ENCODE measurements around the gene MKLN1.
"Not testable (repeated sequence)": the region's sequence is repeated elsewhere in the genome, so short reads cannot be mapped to it uniquely, and the experiment has no call there.

Gene MKLN1

DNA sequence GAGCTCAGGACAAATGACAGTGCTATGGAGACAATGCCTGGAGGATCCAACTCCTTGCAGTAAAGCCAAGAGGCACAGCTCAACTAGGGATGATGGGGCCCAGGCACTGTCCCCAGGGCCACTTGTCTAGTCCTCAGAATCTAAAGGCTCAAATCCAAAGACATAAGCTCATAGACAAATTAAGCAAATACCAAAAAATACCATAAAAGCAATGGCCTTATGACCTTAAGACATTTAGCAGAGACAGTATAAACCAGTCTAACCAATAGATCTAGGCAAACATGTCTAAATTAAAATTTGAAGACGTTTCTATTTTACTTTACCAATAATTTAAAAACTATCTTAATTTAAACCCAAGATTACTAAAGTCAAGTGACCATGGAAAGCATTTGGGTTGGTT, 14.8 kb upstream of the MKLN1 start:
- no peak for DNase-seq (ENCODE audit: low spot score)

DNA sequence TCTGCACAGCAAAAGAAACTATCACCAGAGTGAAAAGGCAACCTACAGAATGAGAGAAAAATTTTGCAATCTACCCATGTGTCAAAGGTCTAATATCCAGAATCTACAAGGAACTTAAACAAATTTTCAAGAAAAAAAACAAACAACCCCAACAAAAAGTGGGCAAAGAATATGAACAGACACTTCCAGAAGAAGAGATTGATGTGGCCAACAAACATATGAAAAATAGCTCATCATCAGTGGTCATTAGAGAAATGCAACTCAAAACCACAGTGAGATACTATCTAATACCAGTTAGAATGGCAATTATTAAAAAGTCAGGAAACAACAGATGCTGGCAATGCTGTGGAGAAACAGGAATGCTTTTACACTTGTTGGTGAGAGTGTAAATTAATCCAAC, 7.1 kb upstream of the MKLN1 start:
- DNase-seq (ENCODE audit: low spot score) = no peak

DNA sequence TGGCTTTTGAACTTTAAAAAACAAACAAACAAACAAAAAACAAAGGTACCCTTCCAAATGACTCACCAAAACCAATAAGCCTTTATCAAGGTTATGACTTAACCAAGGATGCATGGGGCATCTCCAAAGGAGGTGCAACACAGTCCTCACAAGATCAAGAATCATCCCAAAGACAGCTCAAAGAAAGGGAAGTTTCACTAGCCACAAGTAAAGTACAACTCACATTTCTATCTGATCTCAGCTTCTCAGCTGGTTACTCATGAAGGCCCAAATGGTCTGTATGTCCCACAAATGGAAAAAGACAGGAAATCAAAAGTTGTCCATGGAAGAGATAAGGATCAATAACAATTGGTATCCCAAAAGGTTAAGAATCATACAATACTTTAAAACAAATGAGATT, 6.0 kb upstream of the MKLN1 start:
- no peak for DNase-seq (ENCODE audit: low spot score)

DNA sequence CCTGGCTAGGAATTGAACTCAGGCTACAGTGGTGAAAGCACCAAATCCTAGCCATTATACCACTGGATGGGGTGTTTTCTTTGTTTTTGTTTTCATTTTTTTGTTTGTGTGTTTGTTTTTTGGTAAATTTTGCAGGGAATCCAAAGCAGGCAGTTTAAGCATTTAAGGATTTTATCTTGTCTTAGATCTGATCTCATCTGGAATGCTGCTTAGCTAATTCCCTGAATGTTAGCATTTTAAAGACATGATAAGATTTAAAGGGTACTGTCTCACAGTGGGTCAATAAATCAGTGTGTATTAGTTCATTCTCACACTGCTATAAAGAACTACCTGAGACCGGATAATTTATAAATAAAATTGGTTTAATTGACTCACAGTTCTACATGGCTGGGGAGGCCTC, 5.6 kb upstream of the MKLN1 start:
- DNase-seq (ENCODE audit: low spot score) = no peak

DNA sequence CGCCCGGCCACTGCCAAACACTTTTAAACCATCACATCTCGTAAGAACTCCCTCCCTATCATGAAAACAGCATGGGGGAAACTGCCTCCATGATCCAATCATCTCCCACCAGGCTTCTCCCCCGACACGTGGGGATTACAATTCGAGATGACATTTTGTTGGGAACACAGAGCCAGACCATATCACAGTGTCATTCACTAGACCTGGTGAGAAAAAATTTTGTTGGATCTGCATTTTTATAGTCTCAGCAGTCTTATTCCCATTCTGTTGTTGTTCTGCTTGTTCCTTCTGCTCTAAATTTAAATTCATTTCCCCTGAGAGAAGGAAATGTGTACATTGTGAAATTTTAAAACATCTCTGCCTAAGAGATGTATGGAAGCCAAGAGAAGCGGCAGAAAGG, 4.8 kb upstream of the MKLN1 start:
- DNase-seq (ENCODE audit: low spot score) = no peak

DNA sequence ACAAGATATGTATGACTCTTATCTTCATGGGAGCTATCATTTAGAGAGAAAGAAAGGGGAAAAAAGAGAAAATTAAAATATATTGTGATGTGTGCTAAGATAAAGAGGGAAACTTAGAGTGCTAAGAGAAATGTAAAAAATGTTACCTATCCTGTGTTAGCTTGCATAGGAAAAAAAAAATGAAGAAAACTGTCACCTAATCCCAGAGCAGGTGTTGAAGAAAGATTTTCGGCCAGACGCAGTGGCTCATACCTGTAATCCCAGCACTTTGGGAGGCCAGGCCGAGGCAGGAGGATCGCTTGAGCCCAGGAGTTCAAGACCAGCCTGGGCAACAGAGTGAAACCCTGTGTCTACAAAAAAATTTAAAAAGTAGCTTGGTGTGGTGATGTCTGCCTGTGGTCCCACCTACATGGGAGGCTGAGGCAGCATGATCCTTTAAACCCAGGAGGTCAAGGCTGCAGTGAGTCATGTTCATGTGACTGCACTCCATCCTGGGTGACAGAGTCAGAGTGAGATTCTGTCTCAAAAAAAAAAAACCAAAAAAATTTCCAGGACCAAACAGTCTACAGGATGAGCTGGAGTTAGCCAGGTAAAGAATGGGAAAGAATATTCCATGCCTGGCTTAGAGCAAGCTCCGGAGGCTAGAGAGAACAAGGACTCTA, 2.4 kb upstream of the MKLN1 start:
- DNase-seq (ENCODE audit: low spot score) = no peak

DNA sequence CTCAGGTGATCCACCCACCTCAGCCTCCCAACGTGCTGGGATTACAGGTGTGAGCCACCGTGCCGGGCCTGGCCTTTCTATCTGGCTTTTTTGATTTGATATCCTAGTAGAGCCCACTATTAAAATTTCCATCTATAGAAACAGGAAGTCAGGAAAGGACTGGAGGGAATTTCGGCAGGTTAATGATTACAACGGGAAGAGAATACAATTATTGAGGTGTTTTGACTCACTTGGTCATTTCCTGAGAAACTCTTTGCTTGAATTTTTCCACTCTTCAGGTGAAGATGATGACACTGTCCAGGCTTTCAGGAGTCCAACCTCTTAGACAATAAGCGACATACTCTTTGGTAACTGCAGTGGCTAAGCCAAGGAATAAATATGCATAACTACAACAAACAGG, 1.1 kb upstream of the MKLN1 start:
- DNase-seq (ENCODE audit: low spot score) = peak; percentile 58

DNA sequence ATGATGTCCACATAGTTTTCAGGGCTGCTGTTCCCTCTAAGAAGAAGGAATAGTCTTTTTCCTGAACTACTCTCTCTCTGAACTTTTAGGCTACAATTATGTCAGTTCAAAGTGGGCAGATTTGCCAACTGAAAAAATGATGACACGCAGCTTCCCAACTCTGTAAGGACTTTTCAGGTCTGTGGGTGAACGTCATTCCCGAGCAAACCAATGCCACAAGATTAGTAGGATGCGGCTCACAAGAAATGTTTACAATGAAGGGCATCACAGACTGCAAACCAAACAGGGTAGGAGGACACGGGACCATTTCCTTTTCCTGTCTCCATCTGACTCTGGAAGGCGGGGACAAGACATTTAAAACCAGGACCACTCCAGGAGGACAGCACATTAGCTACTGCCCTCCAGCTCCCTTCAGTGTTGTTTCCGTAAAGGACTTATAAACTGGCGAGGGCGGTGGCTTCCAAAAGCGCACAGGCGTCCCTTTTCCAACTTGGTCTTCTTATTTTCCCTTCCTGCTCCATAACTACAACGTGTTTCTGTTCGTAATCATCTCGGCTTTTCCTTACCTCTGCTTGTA, 539 bp upstream of the MKLN1 start:
- peak; percentile 65 for DNase-seq (ENCODE audit: low spot score)

DNA sequence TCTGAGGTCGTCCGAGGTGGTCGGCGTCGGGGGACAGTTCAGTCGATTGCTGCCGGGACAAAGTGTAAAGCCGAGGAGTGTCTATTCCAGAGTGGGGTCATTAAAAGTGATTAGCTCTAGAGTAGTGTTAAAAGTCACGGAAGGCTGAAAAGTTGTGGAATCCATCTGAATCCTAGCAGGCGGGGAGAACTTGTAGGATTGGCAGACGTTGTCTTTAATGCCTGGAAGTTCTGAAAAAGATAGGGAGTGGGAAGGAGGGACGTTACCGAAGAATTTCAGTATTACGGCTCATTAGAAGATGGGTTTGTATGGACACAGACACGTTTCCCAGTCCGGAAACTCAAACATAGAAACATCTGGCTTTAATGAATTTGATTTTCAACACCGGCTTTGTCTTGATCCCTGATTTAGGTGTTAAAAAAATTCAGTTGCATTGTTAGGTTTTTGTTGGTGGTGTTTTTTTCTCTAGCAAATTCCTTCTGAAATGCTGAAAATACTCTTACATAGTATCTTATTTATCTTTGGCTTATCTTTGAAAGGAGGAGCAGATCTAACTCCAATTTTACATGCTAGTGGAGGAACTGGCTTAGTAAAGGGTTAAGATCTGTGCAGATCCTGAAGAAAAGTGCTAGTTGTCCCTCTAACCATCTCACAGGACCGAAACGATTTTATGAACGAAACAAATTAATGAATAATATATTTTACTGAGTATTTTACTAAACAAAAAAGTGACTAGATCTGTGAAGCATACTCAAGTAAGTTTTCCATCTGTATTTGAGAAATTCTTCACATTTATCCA, 900 bp downstream of the MKLN1 start:
- peak; percentile 37 for DNase-seq (ENCODE audit: low spot score)

DNA sequence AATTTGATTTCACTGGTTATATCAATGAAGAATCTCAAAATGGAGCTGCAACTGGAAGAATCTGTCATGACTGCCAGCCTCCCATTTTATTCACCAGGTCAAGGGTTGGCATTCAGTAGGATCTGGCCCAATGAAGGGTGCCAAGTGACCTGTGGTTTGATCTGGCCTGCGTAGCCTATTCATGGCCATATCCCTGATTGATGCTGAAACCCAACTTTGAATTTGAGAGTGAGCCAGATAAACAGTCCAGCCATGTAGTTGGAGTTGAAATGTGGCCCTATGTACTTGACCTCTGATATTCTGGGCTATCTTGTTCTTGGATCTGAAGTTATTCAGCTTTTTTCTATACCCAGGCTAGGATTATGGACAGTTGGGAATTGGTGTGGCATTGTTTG, 1.5 kb downstream of the MKLN1 start:
- DNase-seq (ENCODE audit: low spot score) = no peak

DNA sequence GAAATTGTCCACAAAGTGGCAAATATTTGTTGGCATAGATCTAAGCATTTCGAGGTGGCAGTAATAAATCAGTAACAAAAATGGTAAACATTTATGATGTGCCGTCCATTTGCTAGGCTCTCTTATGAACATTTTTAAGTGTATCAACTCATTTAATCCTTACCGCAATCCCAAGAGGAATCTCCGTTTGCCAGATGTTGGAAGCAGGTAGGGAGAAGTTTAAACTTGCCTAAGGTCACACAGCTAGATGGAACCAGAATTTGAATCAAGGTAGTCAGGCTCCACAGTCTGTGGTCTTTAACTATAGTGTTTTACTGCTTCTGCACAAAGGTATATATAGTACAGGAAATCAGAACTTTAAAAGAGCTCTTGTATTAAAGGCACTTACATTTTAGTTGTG, 2.6 kb downstream of the MKLN1 start:
- DNase-seq (ENCODE audit: low spot score) = no peak

DNA sequence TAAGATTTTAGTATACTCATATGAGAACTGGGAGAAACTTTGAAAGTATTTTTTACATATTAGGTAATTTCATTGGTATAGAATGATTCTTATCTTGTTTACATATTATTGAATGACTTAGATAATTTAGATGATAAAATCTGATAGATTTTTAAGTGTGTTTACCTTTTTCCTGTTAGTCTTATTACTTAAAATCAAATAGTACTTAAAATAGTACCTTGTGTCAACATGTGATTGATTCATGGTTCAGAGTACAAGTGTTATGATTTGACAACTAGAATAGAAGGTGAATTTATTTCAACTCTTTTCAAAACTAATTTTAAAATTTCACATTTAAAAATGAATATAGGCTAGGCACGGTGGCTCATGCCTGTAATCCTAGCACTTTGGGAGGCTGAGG, 4.1 kb downstream of the MKLN1 start:
- DNase-seq (ENCODE audit: low spot score) = no peak

DNA sequence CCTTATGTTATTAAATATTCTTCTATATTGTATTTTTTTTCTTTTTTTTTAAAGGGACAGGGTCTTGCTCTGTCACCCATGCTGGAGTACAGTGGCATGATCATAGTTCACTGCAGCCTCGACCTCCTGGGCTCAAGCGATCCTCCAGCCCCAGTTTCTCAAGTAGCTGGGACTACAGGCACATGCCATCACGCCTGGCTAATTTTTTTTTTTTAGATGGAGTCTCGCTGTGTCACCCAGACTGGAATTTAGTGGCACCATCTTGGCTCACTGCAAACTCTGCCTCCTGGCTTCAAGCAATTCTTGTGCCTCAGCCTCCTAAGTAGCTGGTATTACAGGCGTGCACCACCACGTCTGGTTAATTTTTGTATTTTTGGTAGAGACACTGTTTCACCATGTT, 5.1 kb downstream of the MKLN1 start:
- DNase-seq (ENCODE audit: low spot score) = not testable (repeated sequence)

DNA sequence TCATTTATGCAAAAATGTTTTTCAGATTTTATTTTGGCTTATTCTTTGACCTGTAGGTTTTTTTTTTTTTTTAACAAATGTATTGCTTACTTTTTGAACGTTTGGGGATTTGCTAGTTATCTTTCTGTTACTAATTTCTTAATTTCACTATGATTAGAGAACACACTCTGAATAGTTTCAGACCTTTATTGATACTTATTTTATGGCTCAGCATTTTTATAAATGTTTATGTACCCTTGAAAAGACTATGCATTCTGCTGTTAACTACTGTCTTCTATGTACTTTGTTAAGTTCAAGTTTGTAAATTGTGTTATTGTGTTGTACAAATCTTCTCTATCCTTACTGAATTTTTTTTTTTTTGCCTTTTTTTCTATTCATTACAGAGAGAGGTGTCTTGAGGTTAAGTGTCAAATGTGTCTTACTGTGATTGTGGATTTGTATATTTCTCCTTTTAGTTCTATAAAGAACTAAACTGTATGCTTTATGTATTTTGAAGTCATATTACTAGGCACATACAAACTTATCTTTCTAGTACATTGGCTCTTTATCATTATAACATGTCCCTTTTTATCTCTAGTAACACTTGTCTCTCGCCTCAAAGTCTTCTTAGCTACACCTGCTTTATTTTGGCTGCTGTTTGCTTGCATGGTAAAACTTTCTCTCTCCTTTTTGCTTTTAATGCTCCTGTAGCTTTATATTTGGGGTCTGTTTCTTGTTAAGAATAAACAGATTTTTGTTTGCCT, 8.1 kb downstream of the MKLN1 start:
- DNase-seq (ENCODE audit: low spot score) = no peak

DNA sequence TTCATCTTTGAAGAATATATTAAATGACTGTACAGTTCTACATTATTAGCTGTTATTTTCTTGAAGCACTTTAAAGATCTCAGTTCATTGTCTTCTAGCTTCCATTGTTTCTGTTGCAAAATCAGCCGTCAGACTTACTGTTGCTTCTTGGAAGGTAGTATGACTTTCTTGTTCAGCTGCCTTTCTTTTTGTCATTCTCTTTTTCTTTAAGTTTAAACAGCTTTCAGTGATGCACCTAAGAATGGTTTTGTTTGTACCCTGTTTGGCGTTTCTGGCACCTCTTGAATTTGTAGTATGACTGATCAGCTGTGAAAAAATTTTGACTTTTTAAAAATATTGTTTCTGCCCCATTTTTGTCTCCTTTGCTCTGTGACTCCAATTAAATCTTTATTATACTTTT, 9.3 kb downstream of the MKLN1 start:
- DNase-seq (ENCODE audit: low spot score) = no peak

DNA sequence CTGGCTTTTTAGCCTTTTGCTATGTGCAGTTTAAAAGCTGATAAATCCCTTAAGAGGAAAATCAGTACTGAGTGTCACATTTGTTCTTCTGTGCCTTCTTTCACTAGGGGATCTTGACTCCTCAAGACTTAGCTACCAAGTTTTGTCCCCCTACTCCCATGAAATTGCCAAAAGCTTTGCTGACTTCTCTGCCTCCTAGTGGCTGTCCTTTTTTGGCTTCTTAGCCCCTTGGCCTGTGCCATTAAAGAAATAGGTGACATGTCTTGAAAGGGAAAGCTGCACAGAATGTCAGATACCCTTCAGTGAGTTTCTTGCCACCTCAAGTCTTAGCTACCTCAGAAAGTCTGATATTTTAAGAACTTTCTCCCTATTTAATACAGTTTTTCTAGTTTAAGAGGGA, 10.5 kb downstream of the MKLN1 start:
- DNase-seq (ENCODE audit: low spot score) = no peak

DNA sequence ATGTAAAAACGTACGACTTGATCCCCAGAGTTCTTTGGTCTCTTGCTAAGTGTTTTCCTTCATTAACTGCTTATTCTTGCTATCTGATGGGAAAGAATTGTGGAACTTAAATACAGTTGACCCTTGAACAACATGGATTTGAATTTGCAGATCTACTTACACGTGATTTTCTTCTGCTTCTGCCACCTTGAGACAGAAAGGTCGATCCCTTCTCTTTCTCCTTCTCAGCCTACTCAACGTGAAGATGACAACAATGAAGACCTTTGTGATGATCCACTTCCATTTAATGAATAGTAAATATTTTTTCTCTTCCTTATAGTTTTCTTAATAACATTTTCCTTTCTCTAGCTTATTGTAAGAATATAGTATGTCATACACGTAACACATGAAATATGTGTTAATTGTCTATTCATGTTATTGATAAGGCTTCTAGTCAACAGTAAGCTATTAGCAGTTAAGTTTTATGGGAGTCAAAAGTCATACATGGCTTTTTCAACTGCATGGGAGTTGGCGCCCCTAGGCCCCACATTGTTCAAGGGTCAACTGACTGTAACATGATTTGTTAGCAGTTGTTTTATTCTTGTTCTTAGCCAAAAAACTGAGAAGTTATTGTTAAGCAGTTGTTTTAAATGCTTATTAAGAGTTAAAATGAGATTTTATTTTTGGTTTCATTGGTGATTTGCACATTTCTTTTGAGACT, 11.2 kb downstream of the MKLN1 start:
- no peak for DNase-seq (ENCODE audit: low spot score)

DNA sequence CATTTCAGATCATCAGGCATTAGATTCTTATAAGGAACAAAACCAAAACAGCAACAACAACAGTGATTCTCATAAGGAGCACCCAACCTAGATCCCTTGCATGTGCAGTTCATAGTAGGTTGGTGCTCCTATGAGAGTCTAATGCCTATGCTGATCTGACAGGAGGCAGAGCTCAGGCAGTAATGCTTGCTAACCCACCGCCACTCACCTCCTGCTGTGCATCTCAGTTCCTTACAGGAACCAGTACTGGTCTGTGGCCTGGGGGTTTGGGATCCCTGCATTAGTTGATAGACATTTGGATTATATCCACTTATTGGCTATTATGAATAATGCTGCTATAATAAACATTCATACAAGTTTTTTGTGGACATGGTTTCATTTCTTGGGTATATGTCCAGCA, 14.0 kb downstream of the MKLN1 start:
- no peak for DNase-seq (ENCODE audit: low spot score)

DNA sequence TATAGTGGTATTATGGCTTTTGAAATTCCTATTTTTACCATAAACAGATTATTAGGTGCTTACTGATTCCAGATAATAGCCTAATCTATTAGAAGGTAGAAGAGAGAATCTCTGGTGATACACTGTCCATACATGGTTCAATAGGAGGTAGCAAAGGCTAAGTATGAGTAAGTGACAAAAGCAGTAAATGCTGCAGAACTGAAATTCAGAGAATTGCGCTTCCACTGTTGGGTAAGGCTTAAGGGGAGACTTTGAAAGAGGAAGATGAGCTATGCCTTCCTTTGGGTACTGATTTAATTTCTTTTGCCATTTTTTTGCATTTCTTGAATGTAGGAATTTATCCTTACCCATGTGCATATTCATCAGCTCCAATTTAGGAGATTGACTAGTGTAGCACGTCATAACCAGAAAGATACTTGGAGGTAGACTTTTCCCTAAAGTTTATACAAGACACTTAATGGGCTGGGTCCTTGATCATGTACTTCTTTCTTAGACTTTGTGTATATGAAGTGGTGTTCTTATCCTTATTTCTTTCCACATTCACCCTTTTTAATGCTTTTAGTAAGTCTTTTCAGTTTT, 15.3 kb downstream of the MKLN1 start:
- no peak for DNase-seq (ENCODE audit: low spot score)

DNA sequence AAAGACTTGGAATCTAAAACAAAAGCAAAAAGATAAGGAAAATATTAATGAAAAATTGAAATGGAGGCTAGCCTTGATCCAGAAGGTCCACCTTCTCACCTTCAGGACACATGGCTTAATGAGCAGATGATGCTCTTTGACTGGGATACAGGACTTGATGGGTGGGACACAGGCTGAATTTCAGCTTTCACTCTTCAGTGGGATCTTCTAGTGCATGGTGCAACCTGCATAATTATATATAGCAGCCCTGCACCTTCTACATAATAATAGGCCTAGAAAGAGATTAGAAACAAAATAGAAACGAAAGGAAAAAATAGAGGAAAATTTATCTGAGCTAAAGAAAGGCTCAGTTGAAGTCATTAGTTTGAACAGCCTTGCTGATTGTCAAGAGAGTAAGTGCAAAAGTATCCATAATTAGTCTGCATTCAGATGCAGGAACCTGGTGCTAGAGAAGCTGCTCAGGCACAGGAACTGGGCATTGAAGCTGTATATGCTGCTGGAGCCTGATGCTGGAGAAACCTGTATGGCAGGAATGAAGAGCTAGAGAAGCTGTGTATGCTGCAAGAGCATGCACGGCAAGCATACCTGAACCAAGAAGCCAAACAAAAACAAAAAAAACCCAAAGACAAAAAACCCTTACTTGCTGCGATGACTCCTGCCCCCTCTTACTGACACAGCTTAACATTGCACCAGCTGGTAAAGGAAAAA, 19.4 kb downstream of the MKLN1 start:
- no peak for DNase-seq (ENCODE audit: low spot score)

DNA sequence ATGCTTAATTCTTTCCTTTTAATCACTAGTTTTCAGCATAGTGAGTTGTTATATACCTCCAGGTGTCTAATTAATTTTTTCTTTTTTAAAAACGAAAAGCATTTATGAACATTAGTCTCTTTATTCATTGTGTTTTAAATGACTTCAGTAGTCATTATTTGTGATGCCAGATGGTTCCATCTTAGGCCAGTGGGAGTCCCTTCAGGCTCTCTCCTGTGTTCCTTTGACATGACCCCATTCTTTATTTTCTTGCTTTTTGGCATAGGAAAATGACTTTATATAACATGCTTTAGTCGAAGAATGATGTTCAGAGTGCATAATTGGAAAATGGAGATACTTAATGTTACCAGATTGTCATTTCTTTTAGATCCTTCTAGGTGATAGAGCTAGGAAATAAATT, 24.4 kb downstream of the MKLN1 start:
- no peak for DNase-seq (ENCODE audit: low spot score)
